ENCODE measurements around the gene IL17REL. TPM values are rescaled to one million over a fixed set of nuclear protein-coding genes. Genes with fewer than 3 reads are reported as not detected.
A peak's percentile ranks its signal among the peaks of the same experiment; 100 is the strongest.
"Not testable (repeated sequence)": the region's sequence is repeated elsewhere in the genome, so short reads cannot be mapped to it uniquely, and the experiment has no call there.

IL17REL gene
- total RNA-seq, 4 donors from 2014 or later: not detected

- ATAC-seq (no peak), DNase-seq (no peak)
- Histone ChIP-seq H3K27me3 (peaks cover 10 to 31% (median 26%) of the 10 kb centered on the region in 3 donors), H3K36me3 (no peaks in the 10 kb centered on the region), H3K4me1 (peaks cover 0 to 4% of the 10 kb centered on the region in 2 donors), H3K27ac (no peak overlapping the region), H3K4me3 (peak overlapping the region; percentile 29 to 51 (median 40)), H3K9me3 (no peaks in the 10 kb centered on the region)
- intact Hi-C loops (cut with DNase I; ENCODE audit: low total_unique reads): no loop called here
- in situ Hi-C loops (cut with MboI; ENCODE audit: low sequenced_read_pairs in 4 of 4): loop anchor here in 1 of 4 donors (10.0 kb wide), 1 partner anchor 49 kb away; no protein-coding TSS in a partner anchor
- TF ChIP-seq CTCF (IDR thresholded peaks at IDR 0.05 in 4 of 5, conservative IDR thresholded peaks at IDR 0.05 in 1 of 5) (peak in 4 of 5 experiments; percentile 48 to 59 (median 54)), POLR2A (IDR thresholded peaks at IDR 0.05) (no peak)
These were observed 29.2 kb downstream of the IL17REL start for GRCh38 chr22:49983148-49984042.

DNA sequence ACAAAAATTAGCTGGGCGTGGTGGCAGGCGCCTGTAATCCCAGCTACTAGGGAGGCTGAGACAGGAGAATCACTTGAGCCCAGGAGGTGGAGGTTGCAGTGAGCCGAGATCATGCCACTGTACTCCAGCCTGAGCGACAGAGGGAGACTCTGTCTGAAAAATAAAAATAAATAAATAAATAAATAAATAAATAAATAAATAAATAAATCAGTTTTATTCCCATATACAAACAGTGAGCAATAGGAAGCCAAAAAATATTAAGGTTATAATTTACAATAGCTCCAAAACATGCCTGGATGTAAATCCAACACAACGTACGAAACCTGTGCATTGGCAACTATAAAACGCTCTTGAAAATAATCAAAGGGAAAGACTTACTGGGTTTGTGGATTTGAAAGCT is 30.8 kb downstream of the IL17REL start:
- intact Hi-C loops (cut with DNase I; ENCODE audit: low total_unique reads); H3K9me3 ChIP-seq; H3K27ac ChIP-seq; H3K4me1 ChIP-seq; ATAC-seq; H3K4me3 ChIP-seq; H3K36me3 ChIP-seq; DNase-seq: not testable (repeated sequence)
- in situ Hi-C loops (cut with MboI; ENCODE audit: low sequenced_read_pairs in 4 of 4): loop anchor here in 1 of 4 donors (10.0 kb wide), 1 partner anchor 47 kb away; no protein-coding TSS in a partner anchor
- H3K27me3 ChIP-seq: peaks cover 10 to 31% (median 26%) of the 10 kb centered on the region in 3 donors

DNA sequence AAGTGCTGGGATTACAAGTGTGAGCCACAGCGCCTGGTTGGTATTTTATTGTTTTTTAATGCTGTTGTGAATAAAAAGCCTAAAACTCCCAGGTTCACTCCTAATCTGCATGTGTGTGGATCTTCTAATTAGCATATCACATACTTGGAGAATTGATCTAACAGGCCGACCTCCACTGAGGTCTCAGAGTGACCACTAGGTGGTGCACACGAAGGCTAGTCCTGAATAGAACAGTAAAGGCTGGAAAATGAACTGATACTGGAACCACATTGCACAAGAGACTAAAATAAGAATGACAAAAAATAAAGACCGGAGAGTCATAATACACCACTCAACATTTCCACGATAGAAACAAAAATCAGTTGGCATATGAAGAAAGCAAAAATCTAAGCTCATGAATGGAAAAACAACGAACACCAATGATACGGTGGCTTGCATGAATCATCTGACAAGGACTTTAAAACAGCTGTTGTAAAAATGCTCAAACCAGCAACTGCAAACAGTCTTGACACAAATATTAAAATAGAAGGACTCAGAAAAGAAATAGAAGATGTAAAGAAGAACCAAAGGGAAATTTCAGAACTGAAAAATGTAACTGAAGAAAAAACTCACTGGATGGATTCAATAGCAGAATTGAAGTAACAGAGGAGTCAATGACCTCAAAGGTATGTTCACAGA is 32.8 kb downstream of the IL17REL start:
- no peak overlapping the region for H3K4me3 ChIP-seq
- peak in 1 of 2 donors; percentile 26 for ATAC-seq
- H3K4me1 ChIP-seq: peaks cover 0 to 4% of the 10 kb centered on the region in 2 donors
- H3K27ac ChIP-seq: no peak overlapping the region
- no peaks in the 10 kb centered on the region for H3K36me3 ChIP-seq
- TF ChIP-seq CTCF (IDR thresholded peaks at IDR 0.05 in 4 of 5, conservative IDR thresholded peaks at IDR 0.05 in 1 of 5) (peak in 4 of 5 experiments; percentile 25 to 55 (median 49)), POLR2A (IDR thresholded peaks at IDR 0.05) (no peak)
- DNase-seq: no peak
- no peaks in the 10 kb centered on the region for H3K9me3 ChIP-seq
- H3K27me3 ChIP-seq: peaks cover 9 to 24% (median 22%) of the 10 kb centered on the region in 3 donors
- intact Hi-C loops (cut with DNase I; ENCODE audit: low total_unique reads) (loop anchor here (5.0 kb wide), 1 partner anchor 212 kb away; no protein-coding TSS in a partner anchor), in situ Hi-C loops (cut with MboI; ENCODE audit: low sequenced_read_pairs in 4 of 4) (loop anchor here in 1 of 4 donors (10.0 kb wide), 1 partner anchor 45 kb away; no protein-coding TSS in a partner anchor)

DNA sequence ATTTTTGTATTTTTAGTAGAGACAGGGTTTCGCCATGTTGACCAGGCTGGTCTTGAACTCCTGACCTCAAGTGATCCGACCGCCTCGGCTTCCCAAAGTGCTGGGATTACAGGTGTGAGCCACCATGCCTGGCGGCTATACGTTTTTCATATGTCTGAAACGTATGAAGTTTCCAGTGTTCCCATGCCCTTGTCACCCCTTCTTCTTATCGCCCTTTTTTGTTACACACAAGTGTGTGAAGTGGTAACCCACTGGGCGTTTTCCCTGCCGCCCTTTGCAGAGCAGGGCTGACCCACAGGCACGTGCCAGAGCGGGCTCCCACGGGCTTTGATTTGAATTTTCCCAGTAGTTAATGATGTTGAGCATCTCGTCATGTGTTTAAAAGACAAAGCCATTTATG is 35.0 kb downstream of the IL17REL start:
- Histone ChIP-seq H3K36me3 (no peaks in the 10 kb centered on the region), H3K4me3 (no peak overlapping the region), H3K27ac (no peak overlapping the region), H3K9me3 (no peaks in the 10 kb centered on the region), H3K27me3 (peaks cover 0 to 6% (median under 1%) of the 10 kb centered on the region in 3 donors), H3K4me1 (peaks cover under 1 to 2% of the 10 kb centered on the region in 2 donors)
- no peak for ATAC-seq
- DNase-seq: peak in 1 of 2 donors; percentile 11
- TF ChIP-seq CTCF (IDR thresholded peaks at IDR 0.05 in 4 of 5, conservative IDR thresholded peaks at IDR 0.05 in 1 of 5): no peak
- TF ChIP-seq POLR2A (IDR thresholded peaks at IDR 0.05): no peak
- in situ Hi-C loops (cut with MboI; ENCODE audit: low sequenced_read_pairs in 4 of 4) (no loop called here), intact Hi-C loops (cut with DNase I; ENCODE audit: low total_unique reads) (loop anchor here (5.0 kb wide), 1 partner anchor 210 kb away; no protein-coding TSS in a partner anchor)
